Right lobe of liver (tissue), 6 donors: ENCODE results near the gene KIZ. TPM values are rescaled to one million over a fixed set of nuclear protein-coding genes. Genes with fewer than 3 reads are reported as not detected.

Experiments used
- ATAC-seq, 4 donors: fragments of 200-7000 bp; cut with Tn5 transposase; one replicate each; pipeline ENCODE4 v1.9.1; 2020; ENCODE audit warnings: mild to moderate bottlenecking in 4 of 4, moderate library complexity in 4 of 4
- DNase-seq, 3 donors: peaks; one replicate each; pipeline ENCODE4 v3.0.0-alpha.2; 2020
- H3K27ac ChIP-seq, 3 donors: fragments of 200-600 bp; one replicate each; pipeline ENCODE4 v1.8.0; 2022
- H3K27me3 ChIP-seq, 2 donors: fragments of 200-600 bp; one replicate each; pipeline ENCODE4 v1.8.0; 2022
- H3K36me3 ChIP-seq, 4 donors: fragments of 200-600 bp; sonication (generic) in 1 of 4; one replicate each; pipeline versions ENCODE4 v1.5.1 to v1.8.0; 2017 to 2022; ENCODE audit warnings: control low read depth in 1 of 4
- H3K4me1 ChIP-seq, 4 donors: fragments of 200-600 bp; sonication (generic) in 1 of 4; one replicate each; pipeline versions ENCODE4 v1.5.1 to v1.8.0; 2017 to 2022; ENCODE audit warnings: control low read depth in 1 of 4
- H3K4me3 ChIP-seq, 3 donors: fragments of 200-600 bp; one replicate each; pipeline ENCODE4 v1.8.0; 2022
- H3K9me3 ChIP-seq, 4 donors: fragments of 200-600 bp; sonication (generic) in 1 of 4; one replicate each; pipeline versions ENCODE4 v1.5.1 to v1.8.0; 2017 to 2022; ENCODE audit warnings: control low read depth in 1 of 4
- POLR2A ChIP-seq: fragments of 450-650 bp; IDR thresholded peaks from one replicate; pipeline ENCODE4 v1.6.1; 2017; ENCODE audit warnings: antibody characterized with exemption, mild to moderate bottlenecking
- WGBS: methylation state at CpG from one replicate; pipeline ENCODE4 v1.1.6; 2018; ENCODE audit warnings: low coverage, low lambda C conversion rate; ENCODE audit not compliant: insufficient coverage; ENCODE audit errors: missing lambda C conversion rate; 5-methylcytosine and 5-hydroxymethylcytosine counted together
- intact Hi-C, 2 donors: fragments of 100-400 bp; cut with DNase I; formaldehyde crosslinking; loops; one replicate each; pipeline versions ENCODE4 v1.11.2 to v1.14.1; 2022
- total RNA-seq, 6 experiments: library from RNA; depleted of rRNA in 2 of 6; stranded (reverse); fragments of >200 nt in 2 of 6; fragmentation: NEBNext Ultra II Directional in 3 of 6; extraction: Animal tissue kit (Norgen Biotek cat#: 25700) in 3 of 6; gene quantifications; one replicate each; pipeline versions ENCODE4 v1.1.0 to v1.2.4, GENCODE V29; 2016 to 2023
- TF ChIP-seq, protein P1 (sequence below), 4 donors: fragments of 200-600 bp in 3 of 4; fragments of 450-650 bp in 1 of 4; IDR thresholded peaks; one replicate each; pipeline versions ENCODE4 v1.5.1 to v1.8.0; 2016 to 2022; ENCODE audit warnings: antibody characterized with exemption in 4 of 4, mild to moderate bottlenecking in 2 of 4
- donor health status: DM: no; HTN: yes; CAD: no.
- donor health status: DM: no; HTN: no; CAD: no.
- donor health status: DM: no; HTN: no; CAD: no.
- donor health status: DM: no; HTN: yes; CAD: no.
- donor health status: DM: no; HTN: yes; CAD: no.

The KIZ gene
- total RNA-seq, 6 experiments from 2014 or later, result 5.1 to 11.5 (median 7.4) TPM

DNA sequence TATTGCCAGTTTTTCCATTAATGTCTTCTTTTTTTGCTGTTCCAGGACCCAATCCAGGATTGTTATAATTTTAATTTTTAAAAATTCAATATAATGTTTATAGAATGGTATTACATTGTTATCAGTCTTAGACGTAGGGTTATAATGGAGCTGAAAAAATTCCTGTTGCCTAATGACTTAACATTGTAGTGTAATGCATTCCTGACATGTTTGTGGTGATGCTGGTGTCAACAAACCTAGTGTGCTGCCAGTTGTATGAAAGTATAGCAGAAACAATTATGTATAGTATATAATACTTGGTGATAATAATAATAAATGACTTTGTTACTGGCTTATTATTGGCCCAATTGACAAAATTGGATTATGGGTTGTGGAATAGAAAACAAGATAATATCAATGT, 30.4 kb downstream of the KIZ start:
- no peak overlapping the region for H3K27ac ChIP-seq
- no peaks in the 10 kb centered on the region for H3K9me3 ChIP-seq
- no peak for DNase-seq
- H3K36me3 ChIP-seq, result no peaks in the 10 kb centered on the region
- H3K4me3 ChIP-seq, result no peak overlapping the region
- no peaks in the 10 kb centered on the region for H3K27me3 ChIP-seq
- TF ChIP-seq POLR2A, result no peak
- TF ChIP-seq, protein P1, sequence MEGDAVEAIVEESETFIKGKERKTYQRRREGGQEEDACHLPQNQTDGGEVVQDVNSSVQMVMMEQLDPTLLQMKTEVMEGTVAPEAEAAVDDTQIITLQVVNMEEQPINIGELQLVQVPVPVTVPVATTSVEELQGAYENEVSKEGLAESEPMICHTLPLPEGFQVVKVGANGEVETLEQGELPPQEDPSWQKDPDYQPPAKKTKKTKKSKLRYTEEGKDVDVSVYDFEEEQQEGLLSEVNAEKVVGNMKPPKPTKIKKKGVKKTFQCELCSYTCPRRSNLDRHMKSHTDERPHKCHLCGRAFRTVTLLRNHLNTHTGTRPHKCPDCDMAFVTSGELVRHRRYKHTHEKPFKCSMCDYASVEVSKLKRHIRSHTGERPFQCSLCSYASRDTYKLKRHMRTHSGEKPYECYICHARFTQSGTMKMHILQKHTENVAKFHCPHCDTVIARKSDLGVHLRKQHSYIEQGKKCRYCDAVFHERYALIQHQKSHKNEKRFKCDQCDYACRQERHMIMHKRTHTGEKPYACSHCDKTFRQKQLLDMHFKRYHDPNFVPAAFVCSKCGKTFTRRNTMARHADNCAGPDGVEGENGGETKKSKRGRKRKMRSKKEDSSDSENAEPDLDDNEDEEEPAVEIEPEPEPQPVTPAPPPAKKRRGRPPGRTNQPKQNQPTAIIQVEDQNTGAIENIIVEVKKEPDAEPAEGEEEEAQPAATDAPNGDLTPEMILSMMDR (IDR thresholded peaks at IDR 0.05), result no peak
- no peak for ATAC-seq
- no peaks in the 10 kb centered on the region for H3K4me1 ChIP-seq
- WGBS, result 85% methylated on average over 1 of the region's 1 CpG
- intact Hi-C loops, result no loop called here

DNA sequence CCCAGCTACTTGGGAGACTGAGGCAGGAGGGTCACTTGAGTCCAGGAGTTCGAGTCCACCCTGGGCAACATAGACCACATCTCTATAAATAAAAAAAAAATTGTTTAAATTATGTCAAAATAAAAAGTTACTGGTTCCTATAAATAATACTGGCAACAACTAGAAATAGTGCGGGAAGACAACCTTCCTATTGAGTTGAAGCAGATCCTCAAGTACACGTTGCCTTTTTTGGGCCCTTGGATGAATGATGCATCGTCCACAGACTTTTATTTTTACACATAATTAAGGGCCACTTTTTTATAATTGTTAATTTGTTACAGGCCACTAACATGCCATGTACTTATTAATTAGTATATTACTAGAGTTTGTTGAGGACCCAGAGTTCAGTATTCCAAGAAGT, 31.1 kb downstream of the KIZ start:
- Histone ChIP-seq H3K27me3 (no peaks in the 10 kb centered on the region), H3K9me3 (no peaks in the 10 kb centered on the region), H3K4me1 (no peaks in the 10 kb centered on the region), H3K36me3 (no peaks in the 10 kb centered on the region), H3K27ac (no peak overlapping the region), H3K4me3 (no peak overlapping the region)
- TF ChIP-seq, protein P1 (IDR thresholded peaks at IDR 0.05), result no peak
- TF ChIP-seq POLR2A, result no peak
- intact Hi-C loops, result no loop called here
- WGBS, result 93% methylated on average over 4 of the region's 4 CpGs
- DNase-seq (no peak), ATAC-seq (no peak)

DNA sequence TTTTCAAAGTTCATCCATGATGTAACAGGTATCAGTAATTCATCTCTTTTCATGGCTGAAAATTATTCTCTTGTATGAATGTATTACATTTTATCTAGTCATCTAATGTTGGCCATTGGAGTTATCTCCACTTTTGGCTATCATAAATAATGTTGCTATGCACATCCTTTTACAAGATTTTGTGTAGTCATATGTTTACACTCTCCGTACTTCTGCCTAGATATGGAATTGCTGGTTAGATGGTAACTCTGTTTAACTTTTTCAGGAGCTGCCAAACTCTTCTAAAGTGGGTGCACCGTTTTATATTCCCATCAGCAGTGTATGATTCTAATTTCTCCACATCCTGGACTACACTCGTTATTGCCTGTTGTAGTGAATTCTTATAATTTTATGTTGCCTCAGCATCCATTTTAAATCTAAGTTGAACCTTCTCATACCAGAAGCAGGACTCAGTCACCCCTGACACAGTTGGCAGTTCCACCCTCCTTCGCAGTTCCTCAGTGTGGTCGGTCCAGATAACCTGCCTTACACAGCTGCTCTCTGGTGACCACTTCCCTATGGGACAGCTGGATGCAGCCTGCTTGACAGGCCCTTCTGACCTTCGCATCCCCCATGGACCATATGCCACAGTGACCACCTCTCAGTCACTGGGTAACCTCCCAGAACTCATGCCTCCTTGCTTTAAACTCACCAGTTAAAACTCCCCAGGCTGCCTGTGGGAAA, 33.9 kb downstream of the KIZ start:
- no peaks in the 10 kb centered on the region for H3K4me1 ChIP-seq
- H3K36me3 ChIP-seq, result peaks cover 0 to 2% (median 0%) of the 10 kb centered on the region in 4 donors
- WGBS, result 87% methylated on average over 5 of the region's 6 CpGs
- DNase-seq (no peak), ATAC-seq (no peak)
- intact Hi-C loops, result no loop called here
- no peak for TF ChIP-seq POLR2A
- TF ChIP-seq, protein P1 (IDR thresholded peaks at IDR 0.05), result no peak
- no peak overlapping the region for H3K27ac ChIP-seq
- H3K27me3 ChIP-seq, result no peaks in the 10 kb centered on the region
- no peaks in the 10 kb centered on the region for H3K9me3 ChIP-seq
- H3K4me3 ChIP-seq, result no peak overlapping the region

DNA sequence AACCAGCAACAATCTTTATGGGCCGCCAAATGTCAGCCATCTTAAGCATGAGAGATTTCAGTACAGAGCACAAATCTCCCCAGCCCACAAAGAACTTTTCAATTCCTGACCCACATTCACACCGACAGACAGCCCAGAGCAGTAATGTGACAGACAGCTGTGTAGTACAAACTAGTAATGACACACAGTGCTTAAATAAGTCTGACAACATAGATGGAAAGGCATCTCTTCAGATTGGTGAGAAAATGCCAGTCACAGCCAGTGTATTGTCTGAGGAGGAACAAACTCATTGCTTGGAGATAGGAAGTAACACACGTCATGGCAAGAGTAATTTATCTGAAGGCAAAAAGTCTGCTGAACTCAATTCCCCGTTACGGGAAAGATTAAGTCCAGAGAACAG, 36.0 kb downstream of the KIZ start:
- intact Hi-C loops, result no loop called here
- ATAC-seq, result no peak
- H3K9me3 ChIP-seq, result no peaks in the 10 kb centered on the region

More for the DNA sequence above, 36.0 kb downstream of the KIZ start:
- TF ChIP-seq, protein P1 (IDR thresholded peaks at IDR 0.05), result no peak
- no peak for TF ChIP-seq POLR2A
- no peak overlapping the region for H3K4me3 ChIP-seq
- no peak overlapping the region for H3K27ac ChIP-seq
- DNase-seq, result no peak
- 90% methylated on average over 5 of the region's 5 CpGs for WGBS
- no peaks in the 10 kb centered on the region for H3K4me1 ChIP-seq
- H3K36me3 ChIP-seq, result peaks cover 0 to 4% (median 0%) of the 10 kb centered on the region in 4 donors
- H3K27me3 ChIP-seq, result no peaks in the 10 kb centered on the region
